Measurements from ENCODE around the gene MT1M.

The MT1M gene

GRCh38 chr16:56645838-56646237 is 13.4 kb downstream of the MT1M start:
- Histone ChIP-seq H3K4me3 (ENCODE audit: low read depth, low read length) (no peak overlapping the region), H3K36me3 (no peaks in the 10 kb centered on the region), H3K9me3 (ENCODE audit: severe bottlenecking) (no peaks in the 10 kb centered on the region), H3K27ac (no peak overlapping the region), H3K27me3 (ENCODE audit: insufficient read depth, low read depth, severe bottlenecking) (no peaks in the 10 kb centered on the region)
- TF ChIP-seq, protein P1, sequence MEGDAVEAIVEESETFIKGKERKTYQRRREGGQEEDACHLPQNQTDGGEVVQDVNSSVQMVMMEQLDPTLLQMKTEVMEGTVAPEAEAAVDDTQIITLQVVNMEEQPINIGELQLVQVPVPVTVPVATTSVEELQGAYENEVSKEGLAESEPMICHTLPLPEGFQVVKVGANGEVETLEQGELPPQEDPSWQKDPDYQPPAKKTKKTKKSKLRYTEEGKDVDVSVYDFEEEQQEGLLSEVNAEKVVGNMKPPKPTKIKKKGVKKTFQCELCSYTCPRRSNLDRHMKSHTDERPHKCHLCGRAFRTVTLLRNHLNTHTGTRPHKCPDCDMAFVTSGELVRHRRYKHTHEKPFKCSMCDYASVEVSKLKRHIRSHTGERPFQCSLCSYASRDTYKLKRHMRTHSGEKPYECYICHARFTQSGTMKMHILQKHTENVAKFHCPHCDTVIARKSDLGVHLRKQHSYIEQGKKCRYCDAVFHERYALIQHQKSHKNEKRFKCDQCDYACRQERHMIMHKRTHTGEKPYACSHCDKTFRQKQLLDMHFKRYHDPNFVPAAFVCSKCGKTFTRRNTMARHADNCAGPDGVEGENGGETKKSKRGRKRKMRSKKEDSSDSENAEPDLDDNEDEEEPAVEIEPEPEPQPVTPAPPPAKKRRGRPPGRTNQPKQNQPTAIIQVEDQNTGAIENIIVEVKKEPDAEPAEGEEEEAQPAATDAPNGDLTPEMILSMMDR (IDR thresholded peaks at IDR 0.05; ENCODE audit: low read depth, low read length): no peak
- DNase-seq: no peak

DNA sequence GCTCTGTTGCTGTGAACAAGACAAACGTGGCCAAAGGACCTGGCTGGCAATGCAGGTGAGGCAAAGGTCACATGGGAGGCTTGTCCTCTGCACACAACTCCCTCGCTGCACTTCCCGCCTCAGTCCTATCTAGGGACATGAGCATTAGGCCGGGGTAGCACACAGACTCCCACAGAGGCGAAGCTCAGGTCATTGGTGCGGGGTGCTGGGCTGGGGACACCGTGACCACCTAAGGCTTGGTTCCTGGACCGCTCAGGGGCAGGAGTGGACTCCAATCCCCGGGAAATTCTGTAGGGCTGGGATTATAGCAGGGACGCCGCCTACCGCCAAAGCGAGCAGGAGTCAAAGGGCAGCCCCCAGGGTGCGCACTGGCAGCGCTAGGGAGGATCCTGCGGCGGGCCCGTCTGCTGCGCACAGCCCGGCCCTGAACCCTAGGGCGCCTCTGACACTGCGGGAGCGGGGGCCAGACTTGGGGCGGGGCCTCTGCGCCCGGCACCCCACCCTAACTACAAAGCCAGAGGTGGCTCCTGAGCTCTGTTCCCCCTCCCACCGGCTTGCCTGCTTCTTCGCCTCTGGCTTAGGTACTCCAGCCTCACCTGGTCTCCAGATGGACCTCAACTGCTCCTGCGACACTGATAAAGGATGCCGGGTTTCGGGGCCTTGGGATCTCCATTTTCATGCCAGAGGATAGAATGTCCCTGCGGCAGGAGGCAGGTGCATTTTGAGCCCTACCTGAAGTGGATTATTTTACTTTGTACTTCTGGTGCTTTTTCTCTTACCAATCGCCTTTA is 15.4 kb downstream of the MT1M start:
- no peak for DNase-seq
- Histone ChIP-seq H3K27me3 (ENCODE audit: insufficient read depth, low read depth, severe bottlenecking) (no peaks in the 10 kb centered on the region), H3K36me3 (no peaks in the 10 kb centered on the region), H3K27ac (no peak overlapping the region), H3K9me3 (ENCODE audit: severe bottlenecking) (no peaks in the 10 kb centered on the region), H3K4me3 (ENCODE audit: low read depth, low read length) (no peak overlapping the region)
- TF ChIP-seq, protein P1 (IDR thresholded peaks at IDR 0.05; ENCODE audit: low read depth, low read length): no peak

DNA sequence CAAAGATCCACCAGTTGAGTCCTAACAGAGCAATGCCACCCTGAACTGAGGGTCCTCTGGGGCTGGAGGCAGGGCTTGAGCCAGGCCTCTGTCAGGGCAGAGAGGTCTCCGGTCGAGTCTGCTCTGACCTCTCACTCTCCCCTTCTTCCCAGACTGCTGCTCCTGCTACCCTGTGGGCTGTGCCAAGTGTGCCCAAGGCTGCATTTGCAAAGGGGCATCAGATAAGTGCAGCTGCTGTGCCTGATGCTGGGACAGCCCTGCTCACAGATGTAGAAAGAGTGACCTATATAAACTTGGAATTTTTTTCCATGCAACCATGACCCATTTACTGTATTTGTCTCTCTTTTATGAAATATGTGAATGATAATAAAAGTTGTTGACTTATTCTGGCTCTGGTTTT is 16.8 kb downstream of the MT1M start:
- Histone ChIP-seq H3K36me3 (no peaks in the 10 kb centered on the region), H3K9me3 (ENCODE audit: severe bottlenecking) (no peaks in the 10 kb centered on the region), H3K27me3 (ENCODE audit: insufficient read depth, low read depth, severe bottlenecking) (no peaks in the 10 kb centered on the region), H3K4me3 (ENCODE audit: low read depth, low read length) (no peak overlapping the region), H3K27ac (no peak overlapping the region)
- TF ChIP-seq, protein P1 (IDR thresholded peaks at IDR 0.05; ENCODE audit: low read depth, low read length): no peak
- no peak for DNase-seq

DNA sequence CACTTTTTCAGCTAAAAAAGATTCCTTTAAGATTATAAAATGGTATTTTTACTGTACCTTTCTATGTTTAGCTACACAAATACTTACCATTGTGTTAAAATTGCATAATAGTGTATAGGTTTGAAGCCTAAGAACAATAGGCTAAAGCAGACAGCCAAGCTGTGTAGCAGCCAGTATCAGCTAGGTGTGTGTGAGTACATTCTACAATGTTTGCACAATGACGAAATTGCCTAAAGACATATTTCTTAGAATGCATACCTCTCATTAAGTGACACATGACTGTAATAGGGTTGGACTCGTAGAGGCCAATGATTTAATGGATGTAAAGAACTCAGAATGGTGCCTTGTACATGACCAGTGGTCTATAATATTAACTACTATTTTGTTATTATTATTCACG is 17.4 kb downstream of the MT1M start:
- TF ChIP-seq, protein P1 (IDR thresholded peaks at IDR 0.05; ENCODE audit: low read depth, low read length): no peak
- Histone ChIP-seq H3K9me3 (ENCODE audit: severe bottlenecking) (no peaks in the 10 kb centered on the region), H3K4me3 (ENCODE audit: low read depth, low read length) (no peak overlapping the region), H3K27ac (no peak overlapping the region), H3K27me3 (ENCODE audit: insufficient read depth, low read depth, severe bottlenecking) (no peaks in the 10 kb centered on the region), H3K36me3 (no peaks in the 10 kb centered on the region)
- DNase-seq: no peak

DNA sequence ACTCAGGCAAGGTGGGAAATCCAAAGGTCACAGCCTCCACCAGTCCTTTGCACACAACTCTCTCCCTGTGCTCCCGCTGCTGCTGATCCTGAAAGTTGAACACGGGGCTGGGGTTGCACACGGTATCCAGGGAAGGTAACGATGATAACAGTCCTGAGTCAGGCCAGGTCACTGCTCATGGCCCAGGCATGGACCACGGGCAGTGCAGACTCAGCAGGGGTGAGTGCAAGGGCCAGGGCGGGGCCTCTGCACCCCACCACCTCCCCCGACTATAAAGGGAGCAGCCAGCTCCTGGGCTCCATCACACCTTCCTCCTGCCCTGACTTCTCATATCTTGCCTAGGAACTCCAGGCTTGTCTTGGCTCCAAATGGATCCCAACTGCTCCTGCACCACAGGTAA is 19.1 kb downstream of the MT1M start, which contains the start of gene MT1B:
Gene MT1B (plus strand): TSS at position 301 of the 400 bp plus-strand sequence. CDS start 68 bp downstream, at position 369.
- TF ChIP-seq, protein P1 (IDR thresholded peaks at IDR 0.05; ENCODE audit: low read depth, low read length): no peak
- DNase-seq: no peak
- Histone ChIP-seq H3K27me3 (ENCODE audit: insufficient read depth, low read depth, severe bottlenecking) (no peaks in the 10 kb centered on the region), H3K9me3 (ENCODE audit: severe bottlenecking) (no peaks in the 10 kb centered on the region), H3K27ac (no peak within 1 kb of the TSS), H3K4me3 (ENCODE audit: low read depth, low read length) (no peak within 1 kb of the TSS), H3K36me3 (no peaks in the 10 kb centered on the region)

DNA sequence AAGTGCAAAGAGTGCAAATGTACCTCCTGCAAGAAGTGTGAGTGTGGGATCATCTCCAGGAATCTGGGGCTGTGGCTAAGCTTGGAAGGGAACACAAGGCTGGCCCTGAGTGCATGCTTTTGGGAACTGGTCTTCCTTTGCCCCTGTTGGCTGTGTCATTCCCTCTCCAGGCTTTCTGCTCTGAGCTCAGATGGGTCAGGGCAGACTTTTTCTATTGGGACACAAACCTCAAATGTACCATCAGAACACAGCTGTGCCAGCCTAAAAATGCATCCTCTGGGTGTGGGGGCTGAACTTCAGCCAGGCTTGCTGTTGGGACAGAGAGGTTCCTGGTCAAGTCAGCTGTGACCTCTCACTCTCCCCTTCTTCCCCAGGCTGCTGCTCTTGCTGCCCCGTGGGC is 20.1 kb downstream of the MT1M start:
- TF ChIP-seq, protein P1 (IDR thresholded peaks at IDR 0.05; ENCODE audit: low read depth, low read length): no peak
- Histone ChIP-seq H3K9me3 (ENCODE audit: severe bottlenecking) (no peaks in the 10 kb centered on the region), H3K27ac (no peak overlapping the region), H3K36me3 (no peaks in the 10 kb centered on the region), H3K27me3 (ENCODE audit: insufficient read depth, low read depth, severe bottlenecking) (no peaks in the 10 kb centered on the region), H3K4me3 (ENCODE audit: low read depth, low read length) (no peak overlapping the region)
- no peak for DNase-seq

All from WERI-Rb-1 (cell line).